ENCODE measurements around the gene LYPD6B.

LYPD6B gene

DNA sequence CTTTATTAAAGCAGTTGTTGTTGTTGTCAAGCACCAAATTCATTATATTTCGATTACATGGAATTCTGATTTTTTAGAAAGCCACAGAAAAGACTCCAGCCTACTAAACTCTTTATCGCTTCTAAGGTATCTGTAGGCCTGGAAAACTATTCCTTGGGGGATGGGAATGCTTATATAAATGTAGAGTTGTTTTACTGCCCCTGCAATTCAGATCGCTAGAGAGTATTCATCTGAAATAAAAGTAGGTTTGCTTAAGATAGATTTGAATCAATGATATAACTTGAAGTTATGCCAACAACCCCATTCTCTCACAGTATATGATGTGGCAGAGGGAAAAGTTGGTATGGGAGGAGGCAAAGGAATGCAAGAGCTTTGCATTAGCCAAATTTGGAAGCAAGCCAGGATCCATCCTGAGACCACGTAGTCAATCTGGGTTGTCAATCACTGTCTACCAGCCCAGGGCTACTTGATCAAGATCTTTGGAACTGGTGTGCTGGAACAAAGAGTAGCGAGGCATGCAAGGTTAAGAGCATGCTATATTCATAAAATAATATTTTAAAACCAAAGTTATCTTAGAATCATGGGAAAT lies 95.9 kb downstream of the LYPD6B start:
- Histone ChIP-seq H3K4me1 (ENCODE audit: control insufficient read depth in 2 of 2, insufficient read depth in 1 of 2, low read depth in 1 of 2, low read length in 2 of 2) (no peaks in the 10 kb centered on the region), H2BK12ac (ENCODE audit: low read length) (no peak overlapping the region), H3K4ac (ENCODE audit: low read length) (no peak overlapping the region), H4K91ac (ENCODE audit: low read depth, low read length, poor library complexity) (no peak overlapping the region), H2AK5ac (ENCODE audit: low read depth, low read length) (no peak overlapping the region), H2AFZ (ENCODE audit: low read length) (no peak overlapping the region), H2BK15ac (ENCODE audit: low read length) (no peak overlapping the region), H3K4me3 (ENCODE audit: low read length in 2 of 2) (no peak overlapping the region), H3K23ac (ENCODE audit: low read depth, low read length, poor library complexity) (no peak overlapping the region), H3K4me2 (ENCODE audit: insufficient read depth, low read length, poor library complexity, severe bottlenecking) (no peak overlapping the region), H3K36me3 (replicated peaks in 1 of 2; ENCODE audit: control insufficient read depth in 2 of 2, insufficient read depth in 2 of 2, low read length in 2 of 2) (no peaks in the 10 kb centered on the region), H3K18ac (ENCODE audit: low read length) (no peak overlapping the region), H2BK120ac (ENCODE audit: low read depth, low read length) (no peak overlapping the region), H3K27ac (replicated peaks; ENCODE audit: low read length) (no peak overlapping the region), H4K8ac (ENCODE audit: low read depth, low read length) (no peak overlapping the region), H3K9ac (ENCODE audit: low read depth, low read length, poor library complexity) (no peak overlapping the region), H3K27me3 (ENCODE audit: control insufficient read depth in 3 of 3, insufficient read depth in 3 of 3, low read depth in 1 of 3, low read length in 3 of 3) (peaks cover 0 to 26% (median 0%) of the 10 kb centered on the region in 3 experiments), H3K9me3 (replicated peaks in 1 of 2; ENCODE audit: control insufficient read depth in 2 of 2, insufficient read depth in 1 of 2, low read depth in 1 of 2, low read length in 2 of 2) (no peaks in the 10 kb centered on the region), H2BK5ac (ENCODE audit: low read length) (no peak overlapping the region), H3K14ac (ENCODE audit: low read length) (no peak overlapping the region), H3K79me1 (ENCODE audit: low read depth, low read length) (no peaks in the 10 kb centered on the region)
- DNase-seq (ENCODE audit: low spot score): no peak
- WGBS, 2 donors (ENCODE audit: extremely low coverage in 2 of 2, insufficient read length in 2 of 2, insufficient replicate concordance in 1 of 2): no CpG with 5 or more reads among the region's 5 CpGs

DNA sequence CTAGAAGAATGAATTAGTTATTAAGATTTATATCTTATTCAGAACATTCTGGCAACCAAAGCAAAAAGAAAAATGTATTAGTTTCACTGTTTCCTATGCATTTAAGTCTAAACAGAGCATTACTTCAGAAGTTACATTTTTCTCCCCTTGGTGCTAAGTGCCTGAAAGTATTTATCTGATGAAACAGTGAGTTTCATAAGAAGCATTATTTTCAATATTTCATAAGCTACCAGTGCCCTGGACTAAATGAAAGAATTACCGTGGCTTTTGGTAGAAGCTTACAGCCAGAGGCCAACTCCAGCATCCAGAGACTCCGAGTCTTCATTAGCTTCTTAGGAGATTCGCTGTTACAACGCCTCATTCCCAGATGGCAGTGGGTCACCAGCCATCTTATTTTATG lies 97.6 kb downstream of the LYPD6B start:
- no peaks in the 10 kb centered on the region for H3K4me1 ChIP-seq (ENCODE audit: control insufficient read depth in 2 of 2, insufficient read depth in 1 of 2, low read depth in 1 of 2, low read length in 2 of 2)
- DNase-seq (ENCODE audit: low spot score): no peak

DNA sequence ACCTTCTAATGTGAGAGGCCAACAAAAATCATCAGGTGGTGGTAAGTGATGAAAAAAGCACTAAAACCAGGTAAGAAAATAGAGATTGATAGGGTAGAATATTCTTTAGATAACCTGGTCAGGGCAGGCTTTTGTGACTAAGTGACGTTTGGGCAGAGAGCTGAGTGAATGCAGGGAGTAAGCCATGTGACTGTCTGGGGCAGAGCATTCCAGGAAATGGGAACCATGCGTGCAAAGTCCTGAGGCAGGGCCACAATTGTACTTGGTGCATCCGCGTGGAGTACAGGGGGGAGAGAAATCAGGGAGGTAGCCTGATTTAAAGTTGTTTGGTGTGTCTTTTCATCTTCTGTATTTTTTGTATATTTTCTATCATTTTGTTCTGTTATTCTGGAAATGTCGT lies 102.5 kb downstream of the LYPD6B start:
- no peak overlapping the region for H2BK5ac ChIP-seq (ENCODE audit: low read length)
- H2AK5ac ChIP-seq (ENCODE audit: low read depth, low read length): no peak overlapping the region
- H3K9me3 ChIP-seq (replicated peaks in 1 of 2; ENCODE audit: control insufficient read depth in 2 of 2, insufficient read depth in 1 of 2, low read depth in 1 of 2, low read length in 2 of 2): no peaks in the 10 kb centered on the region
- no peak overlapping the region for H4K91ac ChIP-seq (ENCODE audit: low read depth, low read length, poor library complexity)
- H3K27ac ChIP-seq (replicated peaks; ENCODE audit: low read length): no peak overlapping the region
- no peak overlapping the region for H4K8ac ChIP-seq (ENCODE audit: low read depth, low read length)
- no peak overlapping the region for H2BK12ac ChIP-seq (ENCODE audit: low read length)
- no peak overlapping the region for H3K18ac ChIP-seq (ENCODE audit: low read length)
- no peak overlapping the region for H3K23ac ChIP-seq (ENCODE audit: low read depth, low read length, poor library complexity)
- no peak overlapping the region for H3K14ac ChIP-seq (ENCODE audit: low read length)
- no peaks in the 10 kb centered on the region for H3K4me1 ChIP-seq (ENCODE audit: control insufficient read depth in 2 of 2, insufficient read depth in 1 of 2, low read depth in 1 of 2, low read length in 2 of 2)
- peak overlapping the region; percentile 39 for H3K9ac ChIP-seq (ENCODE audit: low read depth, low read length, poor library complexity)
- WGBS, 2 donors (ENCODE audit: extremely low coverage in 2 of 2, insufficient read length in 2 of 2, insufficient replicate concordance in 1 of 2): no CpG with 5 or more reads among the region's 5 CpGs
- no peaks in the 10 kb centered on the region for H3K36me3 ChIP-seq (replicated peaks in 1 of 2; ENCODE audit: control insufficient read depth in 2 of 2, insufficient read depth in 2 of 2, low read length in 2 of 2)
- H2AFZ ChIP-seq (ENCODE audit: low read length): no peak overlapping the region
- H3K27me3 ChIP-seq (ENCODE audit: control insufficient read depth in 3 of 3, insufficient read depth in 3 of 3, low read depth in 1 of 3, low read length in 3 of 3): peaks cover 0 to 2% (median 0%) of the 10 kb centered on the region in 3 experiments
- H2BK120ac ChIP-seq (ENCODE audit: low read depth, low read length): no peak overlapping the region
- no peak overlapping the region for H3K4ac ChIP-seq (ENCODE audit: low read length)
- no peak overlapping the region for H3K4me2 ChIP-seq (ENCODE audit: insufficient read depth, low read length, poor library complexity, severe bottlenecking)
- H3K79me1 ChIP-seq (ENCODE audit: low read depth, low read length): no peaks in the 10 kb centered on the region
- no peak overlapping the region for H2BK15ac ChIP-seq (ENCODE audit: low read length)
- no peak overlapping the region for H3K4me3 ChIP-seq (ENCODE audit: low read length in 2 of 2)
- DNase-seq (ENCODE audit: low spot score): no peak

More for the DNA sequence above, 97.6 kb downstream of the LYPD6B start:
- Histone ChIP-seq H2BK120ac (ENCODE audit: low read depth, low read length) (no peak overlapping the region), H3K18ac (ENCODE audit: low read length) (no peak overlapping the region), H3K9me3 (replicated peaks in 1 of 2; ENCODE audit: control insufficient read depth in 2 of 2, insufficient read depth in 1 of 2, low read depth in 1 of 2, low read length in 2 of 2) (no peaks in the 10 kb centered on the region), H3K79me1 (ENCODE audit: low read depth, low read length) (no peaks in the 10 kb centered on the region), H4K8ac (ENCODE audit: low read depth, low read length) (no peak overlapping the region), H3K14ac (ENCODE audit: low read length) (no peak overlapping the region), H3K4me3 (ENCODE audit: low read length in 2 of 2) (no peak overlapping the region), H4K91ac (ENCODE audit: low read depth, low read length, poor library complexity) (no peak overlapping the region), H2BK12ac (ENCODE audit: low read length) (no peak overlapping the region), H2BK15ac (ENCODE audit: low read length) (no peak overlapping the region), H2AK5ac (ENCODE audit: low read depth, low read length) (no peak overlapping the region), H3K36me3 (replicated peaks in 1 of 2; ENCODE audit: control insufficient read depth in 2 of 2, insufficient read depth in 2 of 2, low read length in 2 of 2) (no peaks in the 10 kb centered on the region), H3K4me2 (ENCODE audit: insufficient read depth, low read length, poor library complexity, severe bottlenecking) (no peak overlapping the region), H3K27ac (replicated peaks; ENCODE audit: low read length) (no peak overlapping the region), H3K4ac (ENCODE audit: low read length) (no peak overlapping the region), H3K23ac (ENCODE audit: low read depth, low read length, poor library complexity) (no peak overlapping the region), H3K9ac (ENCODE audit: low read depth, low read length, poor library complexity) (no peak overlapping the region), H2AFZ (ENCODE audit: low read length) (no peak overlapping the region), H3K27me3 (ENCODE audit: control insufficient read depth in 3 of 3, insufficient read depth in 3 of 3, low read depth in 1 of 3, low read length in 3 of 3) (peaks cover 0 to 12% (median 0%) of the 10 kb centered on the region in 3 experiments), H2BK5ac (ENCODE audit: low read length) (no peak overlapping the region)
- no CpG with 5 or more reads among the region's 4 CpGs for WGBS, 2 donors (ENCODE audit: extremely low coverage in 2 of 2, insufficient read length in 2 of 2, insufficient replicate concordance in 1 of 2)

- H3K4me1 ChIP-seq (ENCODE audit: control insufficient read depth in 2 of 2, insufficient read depth in 1 of 2, low read depth in 1 of 2, low read length in 2 of 2): no peaks in the 10 kb centered on the region
- H3K18ac ChIP-seq (ENCODE audit: low read length): no peak overlapping the region
- no peak overlapping the region for H3K9ac ChIP-seq (ENCODE audit: low read depth, low read length, poor library complexity)
- H3K23ac ChIP-seq (ENCODE audit: low read depth, low read length, poor library complexity): no peak overlapping the region
- no peaks in the 10 kb centered on the region for H3K36me3 ChIP-seq (replicated peaks in 1 of 2; ENCODE audit: control insufficient read depth in 2 of 2, insufficient read depth in 2 of 2, low read length in 2 of 2)
- H3K4ac ChIP-seq (ENCODE audit: low read length): no peak overlapping the region
- WGBS, 2 donors (ENCODE audit: extremely low coverage in 2 of 2, insufficient read length in 2 of 2, insufficient replicate concordance in 1 of 2): no CpG with 5 or more reads among the region's 1 CpG
- H3K4me2 ChIP-seq (ENCODE audit: insufficient read depth, low read length, poor library complexity, severe bottlenecking): no peak overlapping the region
- H3K9me3 ChIP-seq (replicated peaks in 1 of 2; ENCODE audit: control insufficient read depth in 2 of 2, insufficient read depth in 1 of 2, low read depth in 1 of 2, low read length in 2 of 2): no peaks in the 10 kb centered on the region
- no peak overlapping the region for H4K91ac ChIP-seq (ENCODE audit: low read depth, low read length, poor library complexity)
- H3K14ac ChIP-seq (ENCODE audit: low read length): no peak overlapping the region
- H3K79me1 ChIP-seq (ENCODE audit: low read depth, low read length): no peaks in the 10 kb centered on the region
- H2AFZ ChIP-seq (ENCODE audit: low read length): no peak overlapping the region
- no peak overlapping the region for H2BK12ac ChIP-seq (ENCODE audit: low read length)
- H3K27ac ChIP-seq (replicated peaks; ENCODE audit: low read length): no peak overlapping the region
- H4K8ac ChIP-seq (ENCODE audit: low read depth, low read length): no peak overlapping the region
- DNase-seq (ENCODE audit: low spot score): no peak
- no peak overlapping the region for H3K4me3 ChIP-seq (ENCODE audit: low read length in 2 of 2)
- no peak overlapping the region for H2AK5ac ChIP-seq (ENCODE audit: low read depth, low read length)
- peaks cover 0 to 2% (median 0%) of the 10 kb centered on the region in 3 experiments for H3K27me3 ChIP-seq (ENCODE audit: control insufficient read depth in 3 of 3, insufficient read depth in 3 of 3, low read depth in 1 of 3, low read length in 3 of 3)
- no peak overlapping the region for H2BK120ac ChIP-seq (ENCODE audit: low read depth, low read length)
- no peak overlapping the region for H2BK5ac ChIP-seq (ENCODE audit: low read length)
- no peak overlapping the region for H2BK15ac ChIP-seq (ENCODE audit: low read length)
Observed at GRCh38 chr2:149143734-149144133, 105.2 kb downstream of the LYPD6B start.
